ENCODE data around the gene OR10V1. TPM values are rescaled to one million over a fixed set of nuclear protein-coding genes. Genes with fewer than 3 reads are reported as not detected.
A peak's percentile ranks its signal among the peaks of the same experiment; 100 is the strongest.

Gene OR10V1
- total and polyA plus RNA-seq, 8 donors, result not detected

DNA sequence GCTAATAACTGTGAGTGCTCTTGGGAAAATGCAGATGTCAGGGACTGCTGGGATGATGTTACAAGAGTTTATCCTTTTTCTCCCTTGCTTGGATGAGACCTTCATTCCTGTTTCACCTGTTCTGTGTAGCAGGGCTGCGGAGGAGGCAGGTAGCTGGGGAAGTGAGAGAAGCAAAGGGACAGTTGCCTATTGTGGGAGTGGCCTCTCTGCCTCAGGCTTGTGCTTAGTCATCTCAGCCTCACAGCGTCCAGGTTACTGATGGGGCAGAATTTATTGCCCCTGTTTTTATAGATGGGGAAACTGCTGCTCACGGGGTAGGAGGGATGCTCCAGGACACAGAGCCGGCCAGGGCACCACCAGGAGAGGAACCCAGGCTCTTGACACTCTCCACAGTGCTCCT is 43.2 kb upstream of the OR10V1 start:
- intact Hi-C loops (cut with DNase I), result no loop called here
- WGBS, 2 donors, result 32% methylated on average over 4 of the region's 4 CpGs
- ATAC-seq, result peak; percentile 15 to 50 (median 18)
- H3K4me1 ChIP-seq, result peaks cover 0 to 18% (median 7%) of the 10 kb centered on the region in 3 donors
- TF ChIP-seq, protein P1, sequence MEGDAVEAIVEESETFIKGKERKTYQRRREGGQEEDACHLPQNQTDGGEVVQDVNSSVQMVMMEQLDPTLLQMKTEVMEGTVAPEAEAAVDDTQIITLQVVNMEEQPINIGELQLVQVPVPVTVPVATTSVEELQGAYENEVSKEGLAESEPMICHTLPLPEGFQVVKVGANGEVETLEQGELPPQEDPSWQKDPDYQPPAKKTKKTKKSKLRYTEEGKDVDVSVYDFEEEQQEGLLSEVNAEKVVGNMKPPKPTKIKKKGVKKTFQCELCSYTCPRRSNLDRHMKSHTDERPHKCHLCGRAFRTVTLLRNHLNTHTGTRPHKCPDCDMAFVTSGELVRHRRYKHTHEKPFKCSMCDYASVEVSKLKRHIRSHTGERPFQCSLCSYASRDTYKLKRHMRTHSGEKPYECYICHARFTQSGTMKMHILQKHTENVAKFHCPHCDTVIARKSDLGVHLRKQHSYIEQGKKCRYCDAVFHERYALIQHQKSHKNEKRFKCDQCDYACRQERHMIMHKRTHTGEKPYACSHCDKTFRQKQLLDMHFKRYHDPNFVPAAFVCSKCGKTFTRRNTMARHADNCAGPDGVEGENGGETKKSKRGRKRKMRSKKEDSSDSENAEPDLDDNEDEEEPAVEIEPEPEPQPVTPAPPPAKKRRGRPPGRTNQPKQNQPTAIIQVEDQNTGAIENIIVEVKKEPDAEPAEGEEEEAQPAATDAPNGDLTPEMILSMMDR (IDR thresholded peaks at IDR 0.05), result no peak
- peak overlapping the region in 2 of 4 donors; percentile 91 to 95 for H3K27ac ChIP-seq
- no peaks in the 10 kb centered on the region for H3K36me3 ChIP-seq
- no peaks in the 10 kb centered on the region for H3K9me3 ChIP-seq
- no peaks in the 10 kb centered on the region for H3K27me3 ChIP-seq
- DNase-seq, result peak in 4 of 6 donors; percentile 29 to 44 (median 40)
- H3K4me3 ChIP-seq, result peak overlapping the region in 2 of 4 donors; percentile 90 to 94
- no peak for FAIRE-seq

DNA sequence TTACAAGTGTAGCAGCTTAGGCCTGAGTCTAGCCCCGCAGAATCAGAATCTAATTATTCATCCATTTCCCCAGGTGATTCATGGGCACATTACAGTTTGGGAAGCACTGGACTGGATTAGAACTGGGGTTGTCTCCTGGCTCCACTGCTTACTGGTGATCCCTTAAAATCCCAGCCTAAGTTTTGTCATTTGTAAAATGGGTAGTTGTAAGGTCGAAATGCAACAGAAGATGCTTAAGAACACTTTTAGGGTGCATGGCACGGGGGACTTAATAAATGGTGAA is 42.9 kb upstream of the OR10V1 start:
- no peak for ATAC-seq
- no peaks in the 10 kb centered on the region for H3K9me3 ChIP-seq
- no peak for DNase-seq
- H3K4me1 ChIP-seq, result peaks cover 0 to 15% (median 7%) of the 10 kb centered on the region in 3 donors
- H3K36me3 ChIP-seq, result no peaks in the 10 kb centered on the region
- H3K27me3 ChIP-seq, result no peaks in the 10 kb centered on the region
- intact Hi-C loops (cut with DNase I), result no loop called here
- 22 to 32% methylated on average over 3 of the region's 3 CpGs for WGBS, 2 donors
- H3K4me3 ChIP-seq, result peak overlapping the region in 2 of 4 donors; percentile 90 to 94
- peak overlapping the region in 2 of 4 donors; percentile 91 to 95 for H3K27ac ChIP-seq
- TF ChIP-seq, protein P1 (IDR thresholded peaks at IDR 0.05), result no peak
- FAIRE-seq, result no peak

DNA sequence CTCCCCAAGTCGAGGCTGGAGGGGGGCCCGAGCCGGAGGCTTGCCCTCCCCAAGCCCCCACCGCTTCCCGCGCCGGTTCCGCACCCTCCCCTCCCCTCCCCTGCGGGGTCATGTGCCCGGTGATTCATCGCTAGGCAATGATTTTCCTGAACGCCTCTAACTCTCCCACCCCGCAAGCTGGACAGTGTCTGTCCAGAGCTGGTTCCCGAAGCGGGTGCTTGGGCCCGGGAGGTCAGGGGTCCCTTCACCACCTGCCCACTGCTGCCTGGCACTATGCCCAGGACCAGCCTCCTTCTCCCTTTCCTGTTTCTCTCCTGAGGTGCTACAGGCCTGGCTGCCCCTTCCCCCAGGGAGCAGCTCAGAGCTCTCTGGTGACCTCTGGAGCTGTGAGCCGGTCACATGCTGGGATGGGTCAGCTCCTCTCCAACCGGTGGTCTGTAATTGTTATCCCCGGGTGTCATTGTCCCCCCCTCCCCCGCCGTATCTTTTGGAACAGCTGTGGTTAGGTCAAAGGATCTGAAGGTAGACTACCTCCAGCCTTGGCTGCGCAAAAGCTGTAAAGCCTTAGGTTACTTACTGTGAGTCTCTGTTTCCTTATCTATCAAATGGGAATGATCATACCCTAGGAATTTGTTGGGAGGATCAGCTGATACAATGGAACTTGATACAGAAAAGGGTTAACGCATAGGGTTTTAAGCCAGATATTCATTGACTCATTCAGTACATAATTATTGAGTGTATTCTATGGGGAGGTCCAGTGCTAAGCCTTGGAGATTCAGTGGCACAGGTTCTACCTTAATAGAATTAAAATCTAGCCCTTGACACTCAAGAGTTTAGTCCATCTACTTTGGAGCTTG is 42.3 kb upstream of the OR10V1 start:
- WGBS, 2 donors, result 3 to 4% methylated on average over 17 to 23 of the region's 23 CpGs
- H3K9me3 ChIP-seq, result no peaks in the 10 kb centered on the region
- no peaks in the 10 kb centered on the region for H3K27me3 ChIP-seq
- DNase-seq (peak; percentile 80 to 90 (median 85)), ATAC-seq (peak; percentile 80 to 89 (median 83)), FAIRE-seq (no peak)
- no peaks in the 10 kb centered on the region for H3K36me3 ChIP-seq
- intact Hi-C loops (cut with DNase I), result no loop called here
- peak overlapping the region; percentile 66 to 94 (median 91) for H3K4me3 ChIP-seq
- TF ChIP-seq, protein P1 (IDR thresholded peaks at IDR 0.05), result no peak
- H3K27ac ChIP-seq, result peak overlapping the region; percentile 91 to 96 (median 94)
- peaks cover 0 to 15% (median 7%) of the 10 kb centered on the region in 3 donors for H3K4me1 ChIP-seq

DNA sequence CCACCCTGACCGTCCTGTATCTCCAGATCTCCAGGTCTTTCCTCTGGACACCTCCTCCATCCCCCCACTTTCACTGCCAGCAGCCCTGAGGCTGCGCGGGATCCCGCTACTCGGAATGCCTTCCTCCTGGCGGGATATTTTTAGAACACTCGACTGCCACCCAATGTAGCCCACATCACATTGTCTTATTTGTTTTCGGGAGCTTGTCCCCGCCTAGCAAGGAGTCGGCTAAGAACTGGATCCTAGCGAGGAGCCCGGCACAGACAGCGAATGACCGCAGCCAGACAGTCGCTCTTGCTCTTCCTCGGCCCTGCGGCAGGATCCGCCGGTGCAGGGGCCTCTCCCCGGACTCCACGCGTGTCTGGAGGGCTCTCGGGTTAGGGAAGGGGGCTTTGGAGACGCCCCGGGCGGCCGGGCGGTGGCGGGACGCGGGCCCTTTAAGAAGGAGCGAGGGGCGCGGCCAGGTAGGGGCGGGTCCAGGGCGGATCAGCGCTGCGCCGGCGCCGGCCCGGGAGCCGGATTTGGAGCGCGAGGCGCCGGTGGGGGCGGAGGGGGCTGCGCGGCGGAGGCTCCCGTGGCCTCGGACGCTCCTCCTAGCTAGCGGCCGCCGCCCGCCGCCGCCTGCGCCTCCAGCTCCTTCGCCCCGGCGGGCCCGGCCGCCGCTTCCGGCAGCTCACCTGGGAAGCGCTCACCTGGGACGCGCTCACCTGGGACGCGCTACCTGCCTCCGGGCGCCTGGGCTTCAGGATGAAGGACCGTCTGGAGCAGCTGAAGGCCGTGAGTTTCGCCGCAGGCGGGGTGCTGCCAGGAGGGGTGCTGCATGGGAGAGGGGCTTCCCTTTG is 41.4 kb upstream of the OR10V1 start, which contains the start of gene STX3:
Gene STX3 (plus strand): TSS at position 518 of the 842 bp plus-strand sequence. CDS start 230 bp downstream, at position 748.
- TF ChIP-seq, protein P1 (IDR thresholded peaks at IDR 0.05), result no peak
- H3K36me3 ChIP-seq, result no peaks in the 10 kb centered on the region
- ATAC-seq, result peak; percentile 81 to 90 (median 86)
- intact Hi-C loops (cut with DNase I), result loop anchor here in 2 of 3 donors (5.0 kb wide), 1 partner anchor 47 kb away; no protein-coding TSS in a partner anchor
- peak; percentile 69 to 88 (median 78) for DNase-seq
- no peaks in the 10 kb centered on the region for H3K9me3 ChIP-seq
- no peaks in the 10 kb centered on the region for H3K27me3 ChIP-seq
- FAIRE-seq, result no peak
- H3K27ac ChIP-seq, result peak within 1 kb of the TSS; percentile 91 to 96 (median 94)
- peak within 1 kb of the TSS; percentile 66 to 94 (median 91) for H3K4me3 ChIP-seq
- H3K4me1 ChIP-seq, result peaks cover 0 to 15% (median 7%) of the 10 kb centered on the region in 3 donors
- 0% methylated on average over 64 to 80 of the region's 80 CpGs for WGBS, 2 donors

Data from pancreas (tissue), 10 donors.